ENCODE measurements around the gene UTS2R. TPM values are rescaled to one million over a fixed set of nuclear protein-coding genes. Genes with fewer than 3 reads are reported as not detected.

Gene UTS2R
- total RNA-seq, 1 donor from 2014 or later: not detected

- Histone ChIP-seq H3K36me3 (ENCODE audit: control insufficient read depth, insufficient read depth, low read length) (no peaks in the 10 kb centered on the region), H3K4me3 (ENCODE audit: low read depth, low read length) (peak overlapping the region; percentile 24), H3K27me3 (ENCODE audit: control insufficient read depth, insufficient read depth, low read length) (no peaks in the 10 kb centered on the region)
- DNase-seq (ENCODE audit: low read depth): no peak
- no peak for FAIRE-seq
- TF ChIP-seq CTCF (IDR thresholded peaks at IDR 0.05; ENCODE audit: insufficient read depth, low read length, severe bottlenecking): no peak
These were observed 31.7 kb upstream of the UTS2R start for GRCh38 chr17:82339634-82340580.

- Histone ChIP-seq H3K36me3 (ENCODE audit: control insufficient read depth, insufficient read depth, low read length) (no peaks in the 10 kb centered on the region), H3K4me3 (ENCODE audit: low read depth, low read length) (no peak overlapping the region), H3K27me3 (ENCODE audit: control insufficient read depth, insufficient read depth, low read length) (no peaks in the 10 kb centered on the region)
- FAIRE-seq (no peak), DNase-seq (ENCODE audit: low read depth) (no peak)
- TF ChIP-seq CTCF (IDR thresholded peaks at IDR 0.05; ENCODE audit: insufficient read depth, low read length, severe bottlenecking): no peak
These were observed 29.0 kb upstream of the UTS2R start for GRCh38 chr17:82342361-82343079.

- DNase-seq (ENCODE audit: low read depth): no peak
- no peak for FAIRE-seq
- TF ChIP-seq CTCF (IDR thresholded peaks at IDR 0.05; ENCODE audit: insufficient read depth, low read length, severe bottlenecking): no peak
- no peak overlapping the region for H3K4me3 ChIP-seq (ENCODE audit: low read depth, low read length)
- no peaks in the 10 kb centered on the region for H3K27me3 ChIP-seq (ENCODE audit: control insufficient read depth, insufficient read depth, low read length)
- no peaks in the 10 kb centered on the region for H3K36me3 ChIP-seq (ENCODE audit: control insufficient read depth, insufficient read depth, low read length)
These were observed 28.0 kb upstream of the UTS2R start for GRCh38 chr17:82343560-82343959.

- FAIRE-seq (no peak), DNase-seq (ENCODE audit: low read depth) (no peak)
- no peak for TF ChIP-seq CTCF (IDR thresholded peaks at IDR 0.05; ENCODE audit: insufficient read depth, low read length, severe bottlenecking)
- no peaks in the 10 kb centered on the region for H3K36me3 ChIP-seq (ENCODE audit: control insufficient read depth, insufficient read depth, low read length)
- H3K4me3 ChIP-seq (ENCODE audit: low read depth, low read length): no peak overlapping the region
- H3K27me3 ChIP-seq (ENCODE audit: control insufficient read depth, insufficient read depth, low read length): no peaks in the 10 kb centered on the region
These were observed 27.2 kb upstream of the UTS2R start for GRCh38 chr17:82344175-82344907.

GRCh38 chr17:82345151-82345976 is 26.2 kb upstream of the UTS2R start:
- TF ChIP-seq CTCF (IDR thresholded peaks at IDR 0.05; ENCODE audit: insufficient read depth, low read length, severe bottlenecking): no peak
- no peaks in the 10 kb centered on the region for H3K36me3 ChIP-seq (ENCODE audit: control insufficient read depth, insufficient read depth, low read length)
- FAIRE-seq (no peak), DNase-seq (ENCODE audit: low read depth) (no peak)
- H3K27me3 ChIP-seq (ENCODE audit: control insufficient read depth, insufficient read depth, low read length): no peaks in the 10 kb centered on the region
- H3K4me3 ChIP-seq (ENCODE audit: low read depth, low read length): no peak overlapping the region

Data from bronchial epithelial cell (primary cell).